Dendritic cell treated with granulocyte-macrophage colony-stimulating factor and Interleukin-4, amounts not matched to agents 40 ng/mL and 50 ng/mL, for 4 days (primary cell): ENCODE results near the gene MB.

Source experiments
- H3K27ac Mint-ChIP-seq: one replicate; pipeline ENCODE4 v1.8.0; 2022; ENCODE audit warnings: mild to moderate bottlenecking, mixed read lengths
- H3K27me3 Mint-ChIP-seq: one replicate; pipeline ENCODE4 v1.8.0; 2022; ENCODE audit warnings: mild to moderate bottlenecking, mixed read lengths
- H3K36me3 Mint-ChIP-seq: one replicate; pipeline ENCODE4 v1.8.0; 2022; ENCODE audit warnings: low read depth, mixed read lengths
- H3K4me1 Mint-ChIP-seq: one replicate; pipeline ENCODE4 v1.8.0; 2022; ENCODE audit warnings: low read depth, mixed read lengths
- H3K4me3 Mint-ChIP-seq: one replicate; pipeline ENCODE4 v1.8.0; 2022; ENCODE audit warnings: mild to moderate bottlenecking, moderate library complexity, mixed read lengths
- H3K9me3 Mint-ChIP-seq: one replicate; pipeline ENCODE4 v1.8.0; 2022; ENCODE audit warnings: mixed read lengths
- intact Hi-C: fragments of 100-400 bp; cut with micrococcal nuclease; formaldehyde crosslinking; loops from one replicate; pipeline ENCODE4 v1.15.0; 2022

Gene MB

GRCh38 chr22:35648066-35649025 is 31.2 kb upstream of the MB start, which contains the start of gene APOL6:
Gene APOL6 (plus strand): TSS chr22:35648446. CDS start chr22:35656426, 7,980 bp downstream.
- intact Hi-C loops = no loop called here
- peaks cover 5% of the 10 kb centered on the region for H3K9me3 Mint-ChIP-seq
- H3K4me1 Mint-ChIP-seq = peaks cover 37% of the 10 kb centered on the region
- peaks cover 21% of the 10 kb centered on the region for H3K36me3 Mint-ChIP-seq
- peak within 1 kb of the TSS; percentile 98 for H3K27ac Mint-ChIP-seq
- no peaks in the 10 kb centered on the region for H3K27me3 Mint-ChIP-seq
- peak within 1 kb of the TSS; percentile 97 for H3K4me3 Mint-ChIP-seq

GRCh38 chr22:35645646-35646045 is 28.5 kb upstream of the MB start:
- intact Hi-C loops = no loop called here
- Mint-ChIP-seq H3K27ac (no peak overlapping the region), H3K4me1 (peaks cover 36% of the 10 kb centered on the region), H3K9me3 (no peaks in the 10 kb centered on the region), H3K4me3 (no peak overlapping the region), H3K27me3 (no peaks in the 10 kb centered on the region), H3K36me3 (peaks cover 13% of the 10 kb centered on the region)

GRCh38 chr22:35643991-35644390 is 26.9 kb upstream of the MB start:
- no peaks in the 10 kb centered on the region for H3K9me3 Mint-ChIP-seq
- peaks cover 9% of the 10 kb centered on the region for H3K36me3 Mint-ChIP-seq
- no peak overlapping the region for H3K27ac Mint-ChIP-seq
- no peak overlapping the region for H3K4me3 Mint-ChIP-seq
- H3K27me3 Mint-ChIP-seq = no peaks in the 10 kb centered on the region
- peaks cover 25% of the 10 kb centered on the region for H3K4me1 Mint-ChIP-seq
- intact Hi-C loops = no loop called here

GRCh38 chr22:35642305-35642741 is 25.2 kb upstream of the MB start:
- Mint-ChIP-seq H3K27ac (no peak overlapping the region), H3K4me1 (peaks cover 15% of the 10 kb centered on the region), H3K4me3 (no peak overlapping the region), H3K27me3 (peaks cover 3% of the 10 kb centered on the region), H3K9me3 (no peaks in the 10 kb centered on the region), H3K36me3 (no peaks in the 10 kb centered on the region)
- intact Hi-C loops = no loop called here

GRCh38 chr22:35641494-35642120 is 24.5 kb upstream of the MB start:
- H3K36me3 Mint-ChIP-seq = no peaks in the 10 kb centered on the region
- peaks cover 8% of the 10 kb centered on the region for H3K27me3 Mint-ChIP-seq
- H3K27ac Mint-ChIP-seq = no peak overlapping the region
- no peaks in the 10 kb centered on the region for H3K9me3 Mint-ChIP-seq
- no peak overlapping the region for H3K4me3 Mint-ChIP-seq
- peaks cover 8% of the 10 kb centered on the region for H3K4me1 Mint-ChIP-seq
- intact Hi-C loops = no loop called here

- H3K9me3 Mint-ChIP-seq = no peaks in the 10 kb centered on the region
- peaks cover 9% of the 10 kb centered on the region for H3K27me3 Mint-ChIP-seq
- peaks cover 17% of the 10 kb centered on the region for H3K4me1 Mint-ChIP-seq
- H3K36me3 Mint-ChIP-seq = no peaks in the 10 kb centered on the region
- H3K27ac Mint-ChIP-seq = no peak overlapping the region
- intact Hi-C loops = no loop called here
- no peak overlapping the region for H3K4me3 Mint-ChIP-seq
These were observed 21.3 kb upstream of the MB start for GRCh38 chr22:35638410-35638809.

- Mint-ChIP-seq H3K36me3 (no peaks in the 10 kb centered on the region), H3K9me3 (no peaks in the 10 kb centered on the region), H3K27me3 (peaks cover 9% of the 10 kb centered on the region), H3K4me3 (no peak overlapping the region), H3K4me1 (peaks cover 21% of the 10 kb centered on the region), H3K27ac (no peak overlapping the region)
- intact Hi-C loops = no loop called here
These were observed 20.9 kb upstream of the MB start for GRCh38 chr22:35638001-35638400.

GRCh38 chr22:35637254-35637653 is 20.1 kb upstream of the MB start:
- H3K27ac Mint-ChIP-seq = no peak overlapping the region
- H3K9me3 Mint-ChIP-seq = no peaks in the 10 kb centered on the region

GRCh38 chr22:35634943-35635540 is 17.9 kb upstream of the MB start:
- Mint-ChIP-seq H3K4me3 (no peak overlapping the region), H3K9me3 (no peaks in the 10 kb centered on the region), H3K27ac (no peak overlapping the region), H3K4me1 (peaks cover 28% of the 10 kb centered on the region), H3K36me3 (no peaks in the 10 kb centered on the region), H3K27me3 (peaks cover 9% of the 10 kb centered on the region)
- intact Hi-C loops = no loop called here

More at GRCh38 chr22:35637254-35637653, 20.1 kb upstream of the MB start:
- intact Hi-C loops = no loop called here
- Mint-ChIP-seq H3K27me3 (peaks cover 9% of the 10 kb centered on the region), H3K4me3 (no peak overlapping the region), H3K4me1 (peaks cover 22% of the 10 kb centered on the region), H3K36me3 (no peaks in the 10 kb centered on the region)

GRCh38 chr22:35634015-35634414 is 16.9 kb upstream of the MB start:
- no peaks in the 10 kb centered on the region for H3K36me3 Mint-ChIP-seq
- H3K4me3 Mint-ChIP-seq = no peak overlapping the region
- H3K4me1 Mint-ChIP-seq = peaks cover 38% of the 10 kb centered on the region
- no peaks in the 10 kb centered on the region for H3K9me3 Mint-ChIP-seq
- H3K27me3 Mint-ChIP-seq = peaks cover 9% of the 10 kb centered on the region
- intact Hi-C loops = no loop called here
- peak overlapping the region; percentile 5 for H3K27ac Mint-ChIP-seq

- Mint-ChIP-seq H3K4me3 (no peak overlapping the region), H3K4me1 (peaks cover 41% of the 10 kb centered on the region), H3K27me3 (peaks cover 6% of the 10 kb centered on the region), H3K27ac (peak overlapping the region; percentile 5), H3K9me3 (no peaks in the 10 kb centered on the region), H3K36me3 (no peaks in the 10 kb centered on the region)
- intact Hi-C loops = no loop called here
These were observed 16.4 kb upstream of the MB start for GRCh38 chr22:35633520-35633919.

- intact Hi-C loops = no loop called here
- Mint-ChIP-seq H3K4me3 (no peak overlapping the region), H3K9me3 (no peaks in the 10 kb centered on the region), H3K27me3 (peaks cover 9% of the 10 kb centered on the region), H3K4me1 (peaks cover 44% of the 10 kb centered on the region), H3K27ac (no peak overlapping the region), H3K36me3 (no peaks in the 10 kb centered on the region)
These were observed 15.8 kb upstream of the MB start for GRCh38 chr22:35632935-35633334.

GRCh38 chr22:35631597-35631996 is 14.5 kb upstream of the MB start:
- no peak overlapping the region for H3K27ac Mint-ChIP-seq
- intact Hi-C loops = no loop called here

GRCh38 chr22:35630891-35631290 is 13.8 kb upstream of the MB start:
- Mint-ChIP-seq H3K27ac (no peak overlapping the region), H3K4me3 (no peak overlapping the region), H3K9me3 (no peaks in the 10 kb centered on the region), H3K36me3 (no peaks in the 10 kb centered on the region), H3K27me3 (peaks cover 14% of the 10 kb centered on the region), H3K4me1 (peaks cover 56% of the 10 kb centered on the region)
- intact Hi-C loops = no loop called here

More at GRCh38 chr22:35631597-35631996, 14.5 kb upstream of the MB start:
- H3K9me3 Mint-ChIP-seq = no peaks in the 10 kb centered on the region
- peaks cover 56% of the 10 kb centered on the region for H3K4me1 Mint-ChIP-seq
- H3K36me3 Mint-ChIP-seq = no peaks in the 10 kb centered on the region
- H3K27me3 Mint-ChIP-seq = peaks cover 9% of the 10 kb centered on the region
- no peak overlapping the region for H3K4me3 Mint-ChIP-seq
